Measurements from ENCODE around the gene CHRNB4. TPM values are rescaled to one million over a fixed set of nuclear protein-coding genes. Genes with fewer than 3 reads are reported as not detected.

The CHRNB4 gene
- total and polyA plus RNA-seq, 2 of the 8 experiments (the other 6 are each of a cell fraction or from before 2014, with no cell fraction given) = 2.4 to 4.5 TPM

- no peak overlapping the region for H2AFZ ChIP-seq (ENCODE audit: low read length)
- 93% methylated on average over 10 of the region's 12 CpGs; no CpG with 5 or more reads in 1 of the 2 experiments for WGBS, 2 experiments (ENCODE audit: extremely low coverage in 1 of 2, insufficient coverage in 1 of 2, insufficient read length in 1 of 2, insufficient replicate concordance in 2 of 2, low coverage in 1 of 2, low lambda C conversion rate in 2 of 2, missing lambda C conversion rate in 1 of 2)
- no peak overlapping the region for H4K5ac ChIP-seq (ENCODE audit: insufficient read length, low read depth, low read length)
- H3K14ac ChIP-seq (ENCODE audit: insufficient read length) = no peak overlapping the region
- peak in 1 of 2 experiments; percentile 33 for DNase-seq (ENCODE audit: low read depth in 1 of 2, low spot score in 2 of 2)
- no peaks in the 10 kb centered on the region for H3K23me2 ChIP-seq (ENCODE audit: low read depth, low read length)
- no peak overlapping the region for H3K4me2 ChIP-seq (ENCODE audit: insufficient read depth in 1 of 2, low read depth in 2 of 2, low read length in 2 of 2)
- H3K79me2 ChIP-seq (ENCODE audit: control insufficient read depth in 1 of 2, insufficient read depth in 2 of 2, low read length in 2 of 2) = no peaks in the 10 kb centered on the region
- H2BK15ac ChIP-seq (ENCODE audit: low read length) = no peak overlapping the region
- H4K20me1 ChIP-seq (replicated peaks in 1 of 2; ENCODE audit: control insufficient read depth in 1 of 2, insufficient read depth in 2 of 2, low read length in 2 of 2) = no peaks in the 10 kb centered on the region
- POLR2A ChIA-PET (ENCODE audit: partially characterized antibody) = no interaction called here
- H3K36me3 ChIP-seq (ENCODE audit: control insufficient read depth in 2 of 4, insufficient read depth in 4 of 4, low read length in 3 of 4) = no peaks in the 10 kb centered on the region
- H4K8ac ChIP-seq (ENCODE audit: extremely low read depth, insufficient read depth, low read length) = no peak overlapping the region; the same call in 1 of the 2 replicates
- no peak overlapping the region for H3K27ac ChIP-seq (ENCODE audit: low read depth, low read length)
- H2BK120ac ChIP-seq (replicated peaks; ENCODE audit: low read depth, low read length) = no peak overlapping the region
- H3K4me1 ChIP-seq (replicated peaks in 1 of 4; ENCODE audit: control insufficient read depth in 3 of 4, insufficient read depth in 4 of 4, low read length in 3 of 4) = peaks cover 9 to 18% (median 16%) of the 10 kb centered on the region in 4 experiments
- CTCF ChIA-PET (ENCODE audit: partially characterized antibody) = interaction anchor here (1.0 to 4.8 kb wide), 6 partner anchors 7 to 59 kb away, joined by 3 to 31 read pairs (median 4); no protein-coding TSS in a partner anchor
- H3K4ac ChIP-seq (replicated peaks; ENCODE audit: insufficient read length, low read depth, low read length) = no peak overlapping the region
- no peak overlapping the region for H2AK5ac ChIP-seq (ENCODE audit: low read depth, low read length)
- H3K23ac ChIP-seq (ENCODE audit: insufficient read length) = no peak overlapping the region
- H3K9me3 ChIP-seq (ENCODE audit: insufficient read depth in 2 of 2, low read depth in 1 of 2, low read length in 1 of 2) = no peaks in the 10 kb centered on the region
- H3K4me3 ChIP-seq (ENCODE audit: extremely low read depth in 1 of 4, insufficient read depth in 2 of 4, low read depth in 3 of 4, low read length in 4 of 4) = no peak overlapping the region
- no peak overlapping the region for H4K91ac ChIP-seq (replicated peaks; ENCODE audit: insufficient read length, low read length)
- no peak overlapping the region for H2BK12ac ChIP-seq (ENCODE audit: low read depth, low read length)
- no peak for FAIRE-seq
- no peak overlapping the region for H2BK5ac ChIP-seq (ENCODE audit: low read depth, low read length)
- no peaks in the 10 kb centered on the region for H3K27me3 ChIP-seq (replicated peaks in 1 of 4; ENCODE audit: control insufficient read depth in 3 of 4, extremely low read depth in 1 of 4, insufficient read depth in 3 of 4, low read length in 3 of 4)
- no peak overlapping the region for H3K56ac ChIP-seq (replicated peaks; ENCODE audit: insufficient read length, low read depth, low read length)
- no peaks in the 10 kb centered on the region for H3K79me1 ChIP-seq (ENCODE audit: low read depth, low read length)
- TF ChIP-seq ATF3 (IDR thresholded peaks at IDR 0.05; ENCODE audit: insufficient read depth, low read depth, low read length) = no peak
- TF ChIP-seq RXRA (IDR thresholded peaks at IDR 0.05; ENCODE audit: insufficient read depth, low read depth, low read length) = no peak
- no peak for TF ChIP-seq E2F6 (IDR thresholded peaks at IDR 0.05)
- TF ChIP-seq SUZ12 (IDR thresholded peaks at IDR 0.05; ENCODE audit: low read length) = no peak
- no peak for TF ChIP-seq KDM1A (IDR thresholded peaks at IDR 0.05; ENCODE audit: borderline replicate concordance, low read length)
- no peak for TF ChIP-seq MAX (IDR thresholded peaks at IDR 0.05)
- H2BK20ac ChIP-seq (ENCODE audit: low read length) = no peak overlapping the region
- H3K9ac ChIP-seq (replicated peaks in 1 of 4; ENCODE audit: extremely low read depth in 1 of 4, low read depth in 3 of 4, low read length in 3 of 4) = no peak overlapping the region
- H3K18ac ChIP-seq (ENCODE audit: extremely low read depth, low read length) = no peak overlapping the region
These were observed 41.8 kb upstream of the CHRNB4 start for GRCh38 chr15:78682693-78683410.
